ENCODE data around the gene CFAP141.

The CFAP141 gene

DNA sequence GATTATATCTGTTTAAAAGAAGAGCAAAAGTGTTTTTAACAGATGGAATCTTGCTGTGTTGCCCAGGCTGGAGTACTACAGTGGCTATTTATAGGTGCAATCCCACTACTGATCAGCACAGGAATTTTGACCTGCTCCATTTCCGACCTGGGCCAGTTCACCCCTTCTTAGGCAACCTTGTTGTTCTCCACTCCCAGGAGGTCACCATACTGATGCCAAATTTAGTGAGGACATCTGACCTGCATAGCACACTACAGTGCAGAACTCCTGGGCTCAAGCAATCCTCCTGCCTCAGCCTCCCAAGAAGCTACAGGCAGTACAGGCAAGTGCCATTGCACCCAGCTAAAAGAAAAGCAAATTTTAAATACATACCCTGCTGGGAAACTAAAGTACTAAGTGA lies 39.9 kb downstream of the CFAP141 start:
- H3K79me2 ChIP-seq (ENCODE audit: insufficient read depth, low read length), result peaks cover 39% of the 10 kb centered on the region
- H4K20me1 ChIP-seq (ENCODE audit: insufficient read depth, low read length, poor library complexity, severe bottlenecking), result peaks cover 36% of the 10 kb centered on the region

DNA sequence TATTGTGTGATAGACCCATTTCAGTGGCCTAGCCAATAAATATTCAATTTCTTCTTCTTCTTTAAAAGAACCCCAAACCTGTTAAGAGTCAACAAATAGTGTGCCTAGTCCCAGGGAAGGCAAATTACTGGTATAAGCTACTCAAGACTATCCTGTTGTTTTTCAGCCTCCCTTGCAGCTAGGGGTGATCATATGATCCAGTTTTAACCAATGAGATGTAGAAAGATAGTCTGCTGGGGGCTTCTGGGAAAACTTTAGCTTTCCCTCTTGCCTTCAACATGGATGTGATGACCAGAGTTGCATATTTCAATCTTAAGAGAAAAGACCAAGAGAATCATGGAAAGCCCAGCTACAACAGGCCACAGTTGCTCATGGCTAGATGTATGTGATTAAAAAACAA lies 46.6 kb downstream of the CFAP141 start:
- no peak overlapping the region for H3K4me2 ChIP-seq (ENCODE audit: low read depth, low read length, poor library complexity, severe bottlenecking)
- no peak overlapping the region for H2AFZ ChIP-seq (ENCODE audit: low read length)
- no peak overlapping the region for H3K9ac ChIP-seq (ENCODE audit: low read depth, low read length, poor library complexity, severe bottlenecking)
- no peak overlapping the region for H3K4me3 ChIP-seq (ENCODE audit: low read length, poor library complexity, severe bottlenecking)
- H3F3A ChIP-seq (ENCODE audit: low read depth), result no peaks in the 10 kb centered on the region; the same call in 1 of the 2 replicates
- peaks cover 30% of the 10 kb centered on the region for H4K20me1 ChIP-seq (ENCODE audit: insufficient read depth, low read length, poor library complexity, severe bottlenecking)
- no peaks in the 10 kb centered on the region for H3K9me2 ChIP-seq (replicated peaks; ENCODE audit: low read depth, low read length)
- peaks cover 4% of the 10 kb centered on the region; the same call in 1 of the 2 replicates for H3K9me3 ChIP-seq (ENCODE audit: insufficient read depth, low read depth, low read length)
- no peak for TF ChIP-seq EZH2phosphoT487 (IDR thresholded peaks at IDR 0.05; ENCODE audit: borderline replicate concordance)
- TF ChIP-seq, protein P1, sequence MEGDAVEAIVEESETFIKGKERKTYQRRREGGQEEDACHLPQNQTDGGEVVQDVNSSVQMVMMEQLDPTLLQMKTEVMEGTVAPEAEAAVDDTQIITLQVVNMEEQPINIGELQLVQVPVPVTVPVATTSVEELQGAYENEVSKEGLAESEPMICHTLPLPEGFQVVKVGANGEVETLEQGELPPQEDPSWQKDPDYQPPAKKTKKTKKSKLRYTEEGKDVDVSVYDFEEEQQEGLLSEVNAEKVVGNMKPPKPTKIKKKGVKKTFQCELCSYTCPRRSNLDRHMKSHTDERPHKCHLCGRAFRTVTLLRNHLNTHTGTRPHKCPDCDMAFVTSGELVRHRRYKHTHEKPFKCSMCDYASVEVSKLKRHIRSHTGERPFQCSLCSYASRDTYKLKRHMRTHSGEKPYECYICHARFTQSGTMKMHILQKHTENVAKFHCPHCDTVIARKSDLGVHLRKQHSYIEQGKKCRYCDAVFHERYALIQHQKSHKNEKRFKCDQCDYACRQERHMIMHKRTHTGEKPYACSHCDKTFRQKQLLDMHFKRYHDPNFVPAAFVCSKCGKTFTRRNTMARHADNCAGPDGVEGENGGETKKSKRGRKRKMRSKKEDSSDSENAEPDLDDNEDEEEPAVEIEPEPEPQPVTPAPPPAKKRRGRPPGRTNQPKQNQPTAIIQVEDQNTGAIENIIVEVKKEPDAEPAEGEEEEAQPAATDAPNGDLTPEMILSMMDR (conservative IDR thresholded peaks at IDR 0.05; ENCODE audit: low read length), result no peak
- H3K4me1 ChIP-seq (ENCODE audit: insufficient read depth, low read length, poor library complexity, severe bottlenecking), result peaks cover 10% of the 10 kb centered on the region
- peaks cover 93% of the 10 kb centered on the region for H3K36me3 ChIP-seq (ENCODE audit: insufficient read depth, low read length)
- H3K27me3 ChIP-seq (ENCODE audit: insufficient read depth, low read length, poor library complexity, severe bottlenecking), result no peaks in the 10 kb centered on the region
- H3K79me2 ChIP-seq (ENCODE audit: insufficient read depth, low read length), result peaks cover 40% of the 10 kb centered on the region

More for the DNA sequence above, 39.9 kb downstream of the CFAP141 start:
- H3K9me2 ChIP-seq (replicated peaks; ENCODE audit: low read depth, low read length), result no peaks in the 10 kb centered on the region
- H3F3A ChIP-seq (ENCODE audit: low read depth), result no peaks in the 10 kb centered on the region
- no peak overlapping the region for H3K4me3 ChIP-seq (ENCODE audit: low read length, poor library complexity, severe bottlenecking)
- no peaks in the 10 kb centered on the region for H3K9me3 ChIP-seq (ENCODE audit: insufficient read depth, low read depth, low read length)
- TF ChIP-seq, protein P1 (conservative IDR thresholded peaks at IDR 0.05; ENCODE audit: low read length), result no peak
- no peak for TF ChIP-seq EZH2phosphoT487 (IDR thresholded peaks at IDR 0.05; ENCODE audit: borderline replicate concordance)
- no peak overlapping the region for H3K9ac ChIP-seq (ENCODE audit: low read depth, low read length, poor library complexity, severe bottlenecking)
- no peak overlapping the region for H2AFZ ChIP-seq (ENCODE audit: low read length)
- H3K4me2 ChIP-seq (ENCODE audit: low read depth, low read length, poor library complexity, severe bottlenecking), result no peak overlapping the region
- no peaks in the 10 kb centered on the region for H3K4me1 ChIP-seq (ENCODE audit: insufficient read depth, low read length, poor library complexity, severe bottlenecking)
- H3K27me3 ChIP-seq (ENCODE audit: insufficient read depth, low read length, poor library complexity, severe bottlenecking), result no peaks in the 10 kb centered on the region
- peaks cover 97% of the 10 kb centered on the region for H3K36me3 ChIP-seq (ENCODE audit: insufficient read depth, low read length)

DNA sequence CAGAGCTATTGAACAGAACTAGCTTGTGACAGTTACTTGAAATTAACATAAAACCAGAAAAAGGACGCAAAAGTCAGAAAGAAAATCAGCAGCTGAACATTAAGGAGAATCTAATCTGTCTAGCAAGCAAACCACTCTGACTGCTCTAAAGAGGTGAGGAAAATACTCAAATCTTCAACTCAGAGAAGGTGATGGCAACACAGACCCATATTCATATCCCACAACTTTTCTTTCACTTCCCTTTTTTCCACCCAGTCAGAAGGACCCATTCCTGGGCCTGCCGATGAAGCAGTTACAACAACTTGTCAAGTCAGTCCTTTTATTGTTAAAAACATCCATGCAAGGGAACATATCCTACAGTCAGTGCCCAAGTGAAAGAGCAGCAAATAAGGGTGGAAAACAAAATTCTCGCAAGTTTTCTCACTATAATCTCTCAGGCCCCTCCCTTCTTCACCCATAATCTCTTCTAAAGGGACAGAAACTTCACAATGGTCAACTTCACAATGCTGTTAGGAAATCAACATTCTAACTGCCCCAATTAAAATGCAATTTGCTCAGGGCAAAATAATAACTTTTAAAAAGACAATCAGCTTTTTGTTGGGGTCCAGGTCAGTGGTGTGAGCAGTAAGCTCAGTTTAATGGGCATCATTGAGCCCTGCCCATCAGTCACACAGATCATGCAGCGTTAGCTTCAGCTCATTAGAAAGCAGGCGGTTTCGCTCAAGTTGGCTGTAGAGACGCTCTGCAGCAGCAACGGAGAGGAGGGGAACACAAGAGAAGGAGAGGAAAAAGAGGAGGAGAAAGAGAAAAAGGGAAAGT lies 47.6 kb downstream of the CFAP141 start:
- Histone ChIP-seq H3K9me3 (ENCODE audit: insufficient read depth, low read depth, low read length) (peaks cover 4% of the 10 kb centered on the region; the same call in 1 of the 2 replicates), H2AFZ (ENCODE audit: low read length) (no peak overlapping the region), H3K9me2 (replicated peaks; ENCODE audit: low read depth, low read length) (no peaks in the 10 kb centered on the region), H3K36me3 (ENCODE audit: insufficient read depth, low read length) (peaks cover 92% of the 10 kb centered on the region), H3K4me2 (ENCODE audit: low read depth, low read length, poor library complexity, severe bottlenecking) (peak overlapping the region; percentile 37), H3K27me3 (ENCODE audit: insufficient read depth, low read length, poor library complexity, severe bottlenecking) (no peaks in the 10 kb centered on the region), H3K9ac (ENCODE audit: low read depth, low read length, poor library complexity, severe bottlenecking) (peak overlapping the region; percentile 10), H3K4me1 (ENCODE audit: insufficient read depth, low read length, poor library complexity, severe bottlenecking) (peaks cover 10% of the 10 kb centered on the region), H3K79me2 (ENCODE audit: insufficient read depth, low read length) (peaks cover 33% of the 10 kb centered on the region), H4K20me1 (ENCODE audit: insufficient read depth, low read length, poor library complexity, severe bottlenecking) (peaks cover 30% of the 10 kb centered on the region), H3F3A (ENCODE audit: low read depth) (no peaks in the 10 kb centered on the region; the same call in 1 of the 2 replicates), H3K4me3 (ENCODE audit: low read length, poor library complexity, severe bottlenecking) (no peak overlapping the region)
- TF ChIP-seq, protein P1 (conservative IDR thresholded peaks at IDR 0.05; ENCODE audit: low read length), result no peak
- no peak for TF ChIP-seq EZH2phosphoT487 (IDR thresholded peaks at IDR 0.05; ENCODE audit: borderline replicate concordance)

Measured in Loucy (cell line).